ENCODE measurements around the gene SLC35E4.
A peak's percentile ranks its signal among the peaks of the same experiment; 100 is the strongest.
"Not testable (repeated sequence)": the region's sequence is repeated elsewhere in the genome, so short reads cannot be mapped to it uniquely, and the experiment has no call there.

The SLC35E4 gene, protein sequence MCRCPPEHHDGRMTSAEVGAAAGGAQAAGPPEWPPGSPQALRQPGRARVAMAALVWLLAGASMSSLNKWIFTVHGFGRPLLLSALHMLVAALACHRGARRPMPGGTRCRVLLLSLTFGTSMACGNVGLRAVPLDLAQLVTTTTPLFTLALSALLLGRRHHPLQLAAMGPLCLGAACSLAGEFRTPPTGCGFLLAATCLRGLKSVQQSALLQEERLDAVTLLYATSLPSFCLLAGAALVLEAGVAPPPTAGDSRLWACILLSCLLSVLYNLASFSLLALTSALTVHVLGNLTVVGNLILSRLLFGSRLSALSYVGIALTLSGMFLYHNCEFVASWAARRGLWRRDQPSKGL

DNA sequence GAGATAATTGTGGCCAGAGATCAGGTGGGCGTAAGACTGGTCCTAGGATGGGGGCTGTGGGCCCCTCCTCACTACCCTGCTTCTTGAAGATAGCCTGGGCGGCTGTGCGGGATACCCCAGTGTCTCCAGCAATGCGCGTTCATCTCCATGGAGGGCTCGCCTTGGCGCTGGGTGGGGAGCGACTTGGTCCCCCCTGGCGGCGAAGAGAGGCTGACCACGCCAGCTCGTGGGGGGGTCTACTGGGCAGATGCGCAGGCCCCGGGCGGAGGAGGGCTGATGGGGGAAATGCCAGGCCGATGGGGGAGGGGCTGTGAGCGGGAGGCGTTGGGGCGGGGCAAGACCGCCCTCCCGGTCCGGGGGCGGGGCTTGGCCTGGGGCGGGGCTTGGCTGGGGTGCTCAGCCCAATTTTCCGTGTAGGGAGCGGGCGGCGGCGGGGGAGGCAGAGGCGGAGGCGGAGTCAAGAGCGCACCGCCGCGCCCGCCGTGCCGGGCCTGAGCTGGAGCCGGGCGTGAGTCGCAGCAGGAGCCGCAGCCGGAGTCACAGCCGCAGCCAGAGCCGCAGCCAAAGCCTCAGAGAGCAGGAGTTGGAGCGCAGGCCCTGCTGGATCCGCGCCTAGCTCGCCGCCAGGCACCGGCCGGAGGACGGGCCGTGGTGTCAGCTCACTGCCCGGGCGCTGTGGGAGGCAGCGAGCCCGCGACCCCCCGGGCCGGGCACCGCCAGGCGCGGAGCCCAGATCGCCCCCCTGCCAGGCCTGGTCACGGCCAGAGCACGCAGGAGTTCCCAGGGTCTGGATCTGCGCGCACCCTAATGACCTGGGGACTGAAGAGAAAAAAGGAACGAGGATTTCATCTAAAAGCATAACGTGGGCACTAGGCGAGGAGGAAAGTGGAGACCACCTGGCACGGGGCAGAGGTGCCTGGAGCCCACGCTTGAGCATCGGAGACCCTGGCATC, at the start of gene SLC35E4:
Gene SLC35E4, plus strand, starts transcription at position 509 of the 953 bp plus-strand sequence. CDS start 670 bp downstream, outside the sequence.
- Mint-ChIP-seq H3K4me1 (ENCODE audit: low read depth) (peaks cover 41% of the 10 kb centered on the region), H3K9me3 (no peaks in the 10 kb centered on the region), H3K27ac (peak within 1 kb of the TSS; percentile 67), H3K4me3 (peak within 1 kb of the TSS; percentile 75), H3K27me3 (peaks cover 2% of the 10 kb centered on the region), H3K36me3 (ENCODE audit: low read depth) (no peaks in the 10 kb centered on the region)
- intact Hi-C loops (cut with micrococcal nuclease): loop anchor here (10.0 kb wide), 2 partner anchors 59 to 289 kb away; partner anchors contain the start of gene OSBP2

DNA sequence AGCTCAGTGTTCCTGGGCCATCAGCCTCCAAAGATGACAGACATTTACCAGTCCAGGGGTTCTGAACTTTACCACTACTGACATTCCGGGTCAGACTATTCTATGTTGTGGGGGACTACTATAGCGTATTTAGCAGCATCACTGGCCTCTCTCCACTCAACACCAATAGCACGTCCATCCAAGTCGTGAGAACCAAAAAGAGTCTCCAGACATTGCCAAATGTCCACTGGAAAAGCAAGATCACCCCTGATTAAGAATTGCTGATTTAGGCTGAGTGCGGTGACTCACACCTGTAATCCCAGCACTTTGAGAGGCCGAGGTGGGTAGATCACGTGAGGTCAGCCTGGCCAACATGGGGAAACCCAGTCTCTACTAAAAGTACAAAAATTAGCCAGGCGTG, 49.2 kb upstream of the SLC35E4 start:
- Mint-ChIP-seq H3K27ac (no peak overlapping the region), H3K36me3 (ENCODE audit: low read depth) (peaks cover 86% of the 10 kb centered on the region)

DNA sequence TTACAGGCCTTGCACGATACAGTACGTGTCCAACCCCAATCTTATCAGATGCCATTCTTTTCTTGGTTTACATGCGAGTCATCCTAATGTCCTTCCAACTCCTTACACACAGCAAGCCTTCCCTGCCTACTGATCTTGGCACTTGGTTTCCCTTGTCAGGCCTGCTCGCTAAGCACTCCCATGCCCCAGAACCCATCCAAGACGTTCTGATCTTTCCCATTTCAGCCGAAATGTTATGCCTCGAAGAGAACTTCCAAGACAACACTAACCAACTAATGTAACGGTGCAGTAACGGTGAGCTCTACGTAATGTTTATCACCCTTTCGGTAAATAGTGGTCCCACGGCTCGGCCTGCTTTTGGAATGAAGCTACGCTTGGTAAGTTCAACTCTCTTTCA, 44.4 kb upstream of the SLC35E4 start:
- H3K4me3 Mint-ChIP-seq: no peak overlapping the region
- H3K9me3 Mint-ChIP-seq: no peaks in the 10 kb centered on the region
- H3K4me1 Mint-ChIP-seq (ENCODE audit: low read depth): no peaks in the 10 kb centered on the region
- peaks cover 6% of the 10 kb centered on the region for H3K27me3 Mint-ChIP-seq
- H3K36me3 Mint-ChIP-seq (ENCODE audit: low read depth): peaks cover 38% of the 10 kb centered on the region
- no peak overlapping the region for H3K27ac Mint-ChIP-seq
- intact Hi-C loops (cut with micrococcal nuclease): no loop called here

More for the DNA sequence above, 49.2 kb upstream of the SLC35E4 start:
- Mint-ChIP-seq H3K4me1 (ENCODE audit: low read depth) (no peaks in the 10 kb centered on the region), H3K27me3 (no peaks in the 10 kb centered on the region), H3K9me3 (no peaks in the 10 kb centered on the region), H3K4me3 (no peak overlapping the region)
- intact Hi-C loops (cut with micrococcal nuclease): no loop called here

DNA sequence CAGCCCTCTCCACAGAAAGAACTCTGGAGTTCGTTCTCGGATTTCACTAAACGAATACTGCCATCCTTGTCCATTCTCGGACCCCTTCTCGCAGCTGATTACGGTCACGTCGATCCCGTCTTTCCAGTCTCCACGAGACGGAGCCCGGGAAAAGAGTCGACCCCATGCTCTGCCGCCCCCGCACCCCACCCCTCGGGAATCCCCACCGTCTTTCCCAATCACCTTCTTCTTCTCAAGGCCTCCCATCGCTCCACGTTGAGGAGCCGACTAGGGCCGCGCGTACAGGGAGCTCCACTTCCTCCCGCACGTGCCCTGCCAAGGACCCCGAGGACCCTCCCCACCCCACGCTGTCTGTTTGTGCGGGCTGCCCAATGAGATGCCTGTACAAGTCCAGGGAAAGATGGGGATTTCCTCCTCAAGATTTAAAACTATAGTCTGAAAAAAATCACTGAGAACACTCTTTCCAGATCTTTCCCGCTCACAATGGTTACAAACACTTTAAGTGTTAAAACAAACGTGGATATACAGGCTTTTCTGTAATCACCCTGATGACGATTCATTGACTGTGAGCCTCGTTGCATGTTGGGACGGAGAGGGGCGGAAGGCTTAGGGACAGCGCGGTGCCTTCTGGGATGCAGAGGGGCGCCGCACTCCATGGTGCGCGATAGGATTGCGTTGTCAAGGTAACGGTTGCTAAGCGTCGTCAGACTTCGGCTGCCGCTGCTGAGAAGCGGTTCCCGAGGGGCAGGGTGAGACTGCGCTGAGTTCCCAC, 43.8 kb upstream of the SLC35E4 start, which contains the start of gene PES1:
Gene PES1, minus strand, starts transcription at position 323 of the 772 bp plus-strand sequence. Its CDS starts 77 bp downstream, at position 246.
- intact Hi-C loops (cut with micrococcal nuclease): loop anchor here (1.0 kb wide), 1 partner anchor 76 kb away; the partner anchor contains the start of gene DUSP18
- H3K27ac Mint-ChIP-seq: no peak within 1 kb of the TSS
- no peak within 1 kb of the TSS for H3K4me3 Mint-ChIP-seq
- H3K27me3 Mint-ChIP-seq: peaks cover 6% of the 10 kb centered on the region
- H3K4me1 Mint-ChIP-seq (ENCODE audit: low read depth): no peaks in the 10 kb centered on the region
- H3K9me3 Mint-ChIP-seq: no peaks in the 10 kb centered on the region
- peaks cover 32% of the 10 kb centered on the region for H3K36me3 Mint-ChIP-seq (ENCODE audit: low read depth)

DNA sequence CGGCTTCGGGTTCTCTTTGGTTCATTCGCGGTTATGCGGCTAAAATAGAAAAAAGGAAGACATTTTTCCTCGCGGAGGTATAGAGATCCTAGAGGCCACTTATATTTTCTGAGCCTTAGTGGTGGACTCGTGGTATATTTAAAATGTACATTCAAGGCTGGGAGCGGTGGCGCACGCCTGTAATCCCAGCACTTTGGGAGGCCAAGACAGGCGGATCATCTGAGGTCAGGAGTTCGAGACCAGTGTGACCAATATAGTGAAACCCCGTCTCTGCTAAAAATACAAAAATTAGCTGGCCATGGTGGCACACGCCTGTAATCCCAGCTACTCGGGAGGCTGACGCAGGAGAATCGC, 43.2 kb upstream of the SLC35E4 start:
- not testable (repeated sequence) for H3K4me1 Mint-ChIP-seq (ENCODE audit: low read depth); H3K27me3 Mint-ChIP-seq; H3K9me3 Mint-ChIP-seq; H3K4me3 Mint-ChIP-seq; H3K27ac Mint-ChIP-seq
- intact Hi-C loops (cut with micrococcal nuclease): loop anchor here (1.0 kb wide), 1 partner anchor 75 kb away; the partner anchor contains the start of gene DUSP18
- H3K36me3 Mint-ChIP-seq (ENCODE audit: low read depth): peaks cover 26% of the 10 kb centered on the region

DNA sequence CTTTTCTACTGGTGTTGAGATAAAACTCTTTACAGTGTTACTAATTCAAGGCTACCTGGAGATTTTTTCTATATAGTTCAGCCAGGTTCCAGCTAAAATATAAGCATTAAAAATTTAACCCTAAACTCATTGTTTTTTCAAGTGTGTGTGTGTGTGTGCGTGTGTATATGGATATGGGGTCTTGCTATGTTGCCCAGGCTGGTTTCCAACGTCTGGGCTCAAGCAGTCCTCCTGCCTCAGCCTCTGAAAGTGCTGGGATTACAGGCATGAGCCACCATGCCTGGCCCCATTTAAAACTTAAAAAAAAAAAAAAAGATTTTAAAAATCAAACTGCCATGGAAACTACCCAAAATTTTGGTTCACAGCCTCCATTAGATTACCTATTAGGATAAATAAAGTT, 39.4 kb upstream of the SLC35E4 start:
- Mint-ChIP-seq H3K27me3 (peaks cover 6% of the 10 kb centered on the region), H3K4me1 (ENCODE audit: low read depth) (peaks cover 7% of the 10 kb centered on the region), H3K4me3 (no peak overlapping the region), H3K27ac (no peak overlapping the region), H3K9me3 (no peaks in the 10 kb centered on the region), H3K36me3 (ENCODE audit: low read depth) (no peaks in the 10 kb centered on the region)
- intact Hi-C loops (cut with micrococcal nuclease): no loop called here

DNA sequence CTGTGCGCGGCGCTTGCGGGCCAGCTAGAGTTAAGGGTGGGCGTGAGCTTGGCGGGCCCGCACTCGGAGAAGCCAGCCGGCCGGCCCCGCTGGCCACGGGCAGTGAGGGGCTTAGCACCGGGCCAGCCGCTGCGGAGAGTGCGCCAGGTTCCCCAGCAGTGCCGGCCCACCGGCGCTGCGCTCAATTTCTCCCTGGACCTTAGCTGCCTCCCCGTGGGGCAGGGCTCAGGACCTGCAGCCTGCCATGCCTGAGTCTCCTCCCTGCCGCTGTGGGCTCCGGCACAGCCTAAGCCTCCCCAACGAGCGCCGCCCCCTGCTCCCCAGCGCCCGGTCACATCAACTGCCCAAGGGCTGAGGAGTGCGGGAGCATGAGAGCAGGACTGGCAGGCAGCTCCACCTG, 38.7 kb upstream of the SLC35E4 start:
- no peaks in the 10 kb centered on the region for H3K9me3 Mint-ChIP-seq
- H3K4me1 Mint-ChIP-seq (ENCODE audit: low read depth): peaks cover 8% of the 10 kb centered on the region
- intact Hi-C loops (cut with micrococcal nuclease): no loop called here
- H3K27me3 Mint-ChIP-seq: peaks cover 6% of the 10 kb centered on the region
- no peaks in the 10 kb centered on the region for H3K36me3 Mint-ChIP-seq (ENCODE audit: low read depth)
- H3K27ac Mint-ChIP-seq: no peak overlapping the region
- no peak overlapping the region for H3K4me3 Mint-ChIP-seq

DNA sequence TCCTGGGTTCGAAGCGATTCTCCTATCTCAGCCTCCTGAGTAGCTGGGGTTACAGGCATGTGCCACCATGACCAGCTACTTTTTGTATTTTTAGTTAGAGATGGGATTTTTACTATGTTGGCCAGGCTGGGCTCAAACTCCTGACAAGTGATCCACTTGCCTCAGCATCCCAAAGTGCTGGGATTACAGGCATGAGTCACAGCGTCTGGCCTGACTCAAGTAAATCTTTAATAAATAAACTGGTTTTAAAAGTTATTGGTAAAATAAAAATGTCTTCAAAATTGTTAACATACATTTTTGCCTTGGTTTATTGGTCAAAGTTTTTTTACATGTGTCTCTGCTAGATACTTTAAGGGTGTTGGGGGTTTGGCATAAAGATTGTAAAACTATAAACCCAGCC, 36.6 kb upstream of the SLC35E4 start:
- H3K4me3 Mint-ChIP-seq: no peak overlapping the region
- peaks cover 8% of the 10 kb centered on the region for H3K4me1 Mint-ChIP-seq (ENCODE audit: low read depth)
- H3K9me3 Mint-ChIP-seq: no peaks in the 10 kb centered on the region
- H3K27ac Mint-ChIP-seq: no peak overlapping the region
- intact Hi-C loops (cut with micrococcal nuclease): no loop called here
- peaks cover 4% of the 10 kb centered on the region for H3K36me3 Mint-ChIP-seq (ENCODE audit: low read depth)
- H3K27me3 Mint-ChIP-seq: no peaks in the 10 kb centered on the region

DNA sequence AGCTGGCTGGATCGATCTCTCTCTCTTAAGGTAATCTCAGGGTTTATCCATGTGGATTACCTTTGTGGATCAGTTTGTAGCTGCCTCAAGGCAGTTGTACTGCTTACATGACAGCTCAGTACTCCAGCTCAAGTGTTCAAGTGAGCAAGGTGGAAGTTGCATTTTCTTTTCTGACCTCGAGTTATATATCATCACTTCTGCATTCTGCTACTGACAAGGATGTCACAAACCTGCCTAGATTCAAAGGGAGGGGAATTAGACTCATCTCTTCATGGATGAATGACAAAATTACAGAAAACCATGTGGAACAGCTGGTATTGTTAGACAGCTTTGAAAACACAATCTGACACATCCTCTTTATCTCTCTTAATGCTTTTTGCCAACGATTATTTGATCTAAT, 34.7 kb upstream of the SLC35E4 start:
- Mint-ChIP-seq H3K9me3 (no peaks in the 10 kb centered on the region), H3K4me1 (ENCODE audit: low read depth) (peaks cover 18% of the 10 kb centered on the region), H3K4me3 (no peak overlapping the region), H3K36me3 (ENCODE audit: low read depth) (peaks cover 5% of the 10 kb centered on the region), H3K27ac (no peak overlapping the region), H3K27me3 (no peaks in the 10 kb centered on the region)
- intact Hi-C loops (cut with micrococcal nuclease): no loop called here

DNA sequence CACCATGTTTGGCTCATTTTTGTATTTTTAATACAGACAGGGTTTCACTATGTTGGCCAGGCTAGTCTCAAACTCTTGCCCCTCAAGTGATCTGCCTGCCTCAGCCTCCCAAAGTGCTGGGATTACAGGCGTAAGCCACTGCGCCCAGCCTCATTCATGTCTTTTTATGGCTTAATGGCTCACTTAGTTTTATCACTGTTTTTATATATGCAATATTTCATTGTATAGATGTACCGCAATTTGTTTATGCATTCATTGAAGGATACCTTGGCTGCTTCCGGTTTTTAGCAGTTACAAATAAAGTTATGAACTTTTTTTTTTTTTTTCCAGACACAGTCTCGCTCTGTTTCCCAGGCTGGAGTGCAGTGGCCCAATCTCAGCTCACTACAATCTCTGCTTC, 34.1 kb upstream of the SLC35E4 start:
- no peaks in the 10 kb centered on the region for H3K9me3 Mint-ChIP-seq
- intact Hi-C loops (cut with micrococcal nuclease): no loop called here
- no peaks in the 10 kb centered on the region for H3K27me3 Mint-ChIP-seq
- H3K27ac Mint-ChIP-seq: no peak overlapping the region
- H3K36me3 Mint-ChIP-seq (ENCODE audit: low read depth): peaks cover 5% of the 10 kb centered on the region
- H3K4me1 Mint-ChIP-seq (ENCODE audit: low read depth): peaks cover 23% of the 10 kb centered on the region
- no peak overlapping the region for H3K4me3 Mint-ChIP-seq

DNA sequence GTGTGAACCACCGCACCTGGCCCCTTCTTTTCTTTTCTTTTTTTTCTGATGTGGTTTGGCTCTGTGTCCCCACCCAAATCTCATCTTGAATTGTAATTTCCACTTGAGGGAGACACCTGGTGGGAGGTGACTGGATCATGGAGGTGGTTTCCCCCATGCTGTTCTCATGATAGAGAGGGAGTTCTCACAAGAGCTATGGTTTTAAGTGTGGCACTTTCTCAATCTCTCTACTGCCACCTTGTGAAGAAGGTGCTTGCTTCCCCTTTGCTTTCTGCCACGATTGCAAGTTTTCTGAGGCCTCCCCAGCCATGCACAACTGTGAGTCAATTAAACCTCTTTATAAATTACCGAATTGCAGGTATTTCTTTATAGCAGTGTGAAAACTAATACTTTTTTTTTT, 33.5 kb upstream of the SLC35E4 start:
- Mint-ChIP-seq H3K4me3 (no peak overlapping the region), H3K27me3 (no peaks in the 10 kb centered on the region), H3K27ac (no peak overlapping the region), H3K36me3 (ENCODE audit: low read depth) (peaks cover 10% of the 10 kb centered on the region), H3K9me3 (no peaks in the 10 kb centered on the region), H3K4me1 (ENCODE audit: low read depth) (peaks cover 29% of the 10 kb centered on the region)
- intact Hi-C loops (cut with micrococcal nuclease): no loop called here

DNA sequence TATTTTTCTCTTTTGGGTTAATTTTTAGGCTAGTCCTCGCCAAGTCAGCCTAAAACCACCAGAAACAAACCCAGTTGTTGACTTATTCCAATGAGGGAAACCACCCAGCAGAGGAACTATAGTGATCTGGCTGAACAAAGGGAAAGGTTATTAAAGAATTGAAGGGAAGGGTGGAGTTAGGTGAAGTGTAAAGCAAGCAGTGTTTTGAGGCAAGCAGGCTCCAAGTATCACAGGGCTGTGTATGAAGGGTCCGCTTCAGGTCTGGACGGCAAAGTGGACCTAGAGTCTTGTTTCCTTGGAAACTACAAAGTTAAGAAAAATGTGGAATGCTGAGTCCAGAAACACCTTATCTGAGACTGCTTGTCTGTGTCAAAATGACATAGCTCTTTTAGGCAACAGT, 31.8 kb upstream of the SLC35E4 start:
- peaks cover 46% of the 10 kb centered on the region for H3K4me1 Mint-ChIP-seq (ENCODE audit: low read depth)
- H3K4me3 Mint-ChIP-seq: no peak overlapping the region
- H3K9me3 Mint-ChIP-seq: no peaks in the 10 kb centered on the region
- no peak overlapping the region for H3K27ac Mint-ChIP-seq
- no peaks in the 10 kb centered on the region for H3K27me3 Mint-ChIP-seq
- intact Hi-C loops (cut with micrococcal nuclease): no loop called here
- H3K36me3 Mint-ChIP-seq (ENCODE audit: low read depth): peaks cover 14% of the 10 kb centered on the region

DNA sequence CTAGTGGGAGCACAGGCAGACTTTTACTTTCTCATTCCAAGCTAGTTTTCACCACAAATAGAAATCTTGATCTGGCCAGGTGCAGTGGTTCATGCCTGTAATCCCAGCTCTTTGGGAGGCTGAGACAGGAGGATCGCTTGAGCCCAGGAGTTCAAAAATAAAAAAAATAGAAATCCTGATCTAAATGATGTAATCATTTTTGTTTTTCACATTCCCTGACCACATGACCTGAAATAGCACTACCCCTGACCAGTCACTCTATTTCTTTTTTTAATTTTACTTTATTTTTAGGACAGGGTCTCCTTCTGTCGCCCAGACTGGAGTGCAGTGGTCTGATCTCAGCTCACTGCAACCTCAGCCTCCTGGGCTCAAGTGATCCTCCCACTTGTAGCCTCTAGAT, 30.9 kb upstream of the SLC35E4 start:
- H3K4me1 Mint-ChIP-seq (ENCODE audit: low read depth): peaks cover 56% of the 10 kb centered on the region
- peaks cover 14% of the 10 kb centered on the region for H3K36me3 Mint-ChIP-seq (ENCODE audit: low read depth)
- intact Hi-C loops (cut with micrococcal nuclease): no loop called here
- H3K27me3 Mint-ChIP-seq: no peaks in the 10 kb centered on the region
- H3K27ac Mint-ChIP-seq: no peak overlapping the region
- no peak overlapping the region for H3K4me3 Mint-ChIP-seq
- H3K9me3 Mint-ChIP-seq: no peaks in the 10 kb centered on the region
